ENCODE data around the gene LRRC63. TPM values are rescaled to one million over a fixed set of nuclear protein-coding genes. Genes with fewer than 3 reads are reported as not detected.
"Not testable (repeated sequence)": the region's sequence is repeated elsewhere in the genome, so short reads cannot be mapped to it uniquely, and the experiment has no call there.

Gene LRRC63
- total and polyA plus RNA-seq, 2 donors, result 1.2 TPM; not detected in 1

GRCh38 chr13:46232281-46232680 lies 20.6 kb downstream of the LRRC63 start:
- Histone ChIP-seq H3K36me3 (ENCODE audit: insufficient read depth) (no peaks in the 10 kb centered on the region), H3K4me1 (ENCODE audit: insufficient read depth) (no peaks in the 10 kb centered on the region), H3K27ac (ENCODE audit: low read depth) (no peak overlapping the region), H3K4me3 (ENCODE audit: low read depth, low read length) (no peak overlapping the region)
- WGBS, result 72% methylated on average over 3 of the region's 3 CpGs
- DNase-seq (ENCODE audit: extremely low spot score), result no peak

DNA sequence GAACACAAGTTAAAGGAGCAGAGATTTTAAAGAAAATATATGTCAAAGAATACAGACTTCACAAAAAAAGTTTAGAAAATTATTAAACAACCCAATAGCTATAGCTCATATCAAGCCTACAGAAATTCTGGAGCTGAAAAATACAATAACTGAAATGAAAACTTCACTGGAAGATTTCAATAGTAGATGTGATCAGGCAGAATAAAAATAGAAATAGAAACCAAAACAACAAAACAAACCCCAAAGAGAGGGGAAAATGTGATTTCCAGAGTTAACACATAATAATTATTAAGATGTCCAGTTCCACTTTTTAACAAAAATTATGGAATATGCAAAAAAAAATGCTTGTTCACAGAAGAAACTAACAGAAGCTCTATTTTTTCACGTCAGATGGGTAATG lies 23.6 kb downstream of the LRRC63 start:
- WGBS, result 90% methylated on average over 1 of the region's 1 CpG

GRCh38 chr13:46265292-46265691 lies 53.6 kb downstream of the LRRC63 start:
- Histone ChIP-seq H3K4me3 (ENCODE audit: low read depth, low read length) (no peak overlapping the region), H3K27ac (ENCODE audit: low read depth) (no peak overlapping the region), H3K36me3 (ENCODE audit: insufficient read depth) (no peaks in the 10 kb centered on the region), H3K4me1 (ENCODE audit: insufficient read depth) (no peaks in the 10 kb centered on the region)
- 93% methylated on average over 1 of the region's 1 CpG for WGBS
- no peak for DNase-seq (ENCODE audit: extremely low spot score)

More for the DNA sequence above, 23.6 kb downstream of the LRRC63 start:
- Histone ChIP-seq H3K27ac (ENCODE audit: low read depth) (no peak overlapping the region), H3K4me1 (ENCODE audit: insufficient read depth) (no peaks in the 10 kb centered on the region), H3K36me3 (ENCODE audit: insufficient read depth) (no peaks in the 10 kb centered on the region), H3K4me3 (ENCODE audit: low read depth, low read length) (no peak overlapping the region)
- DNase-seq (ENCODE audit: extremely low spot score), result no peak

- H3K27ac ChIP-seq (ENCODE audit: low read depth), result no peak overlapping the region
- H3K4me3 ChIP-seq (ENCODE audit: low read depth, low read length), result no peak overlapping the region
- H3K36me3 ChIP-seq (ENCODE audit: insufficient read depth), result no peaks in the 10 kb centered on the region
- no peaks in the 10 kb centered on the region for H3K4me1 ChIP-seq (ENCODE audit: insufficient read depth)
- whole genome bisulfite sequencing, result 83% methylated on average over 2 of the region's 2 CpGs
- DNase-seq (ENCODE audit: extremely low spot score), result no peak
These were observed 55.4 kb downstream of the LRRC63 start for GRCh38 chr13:46267166-46267565.

DNA sequence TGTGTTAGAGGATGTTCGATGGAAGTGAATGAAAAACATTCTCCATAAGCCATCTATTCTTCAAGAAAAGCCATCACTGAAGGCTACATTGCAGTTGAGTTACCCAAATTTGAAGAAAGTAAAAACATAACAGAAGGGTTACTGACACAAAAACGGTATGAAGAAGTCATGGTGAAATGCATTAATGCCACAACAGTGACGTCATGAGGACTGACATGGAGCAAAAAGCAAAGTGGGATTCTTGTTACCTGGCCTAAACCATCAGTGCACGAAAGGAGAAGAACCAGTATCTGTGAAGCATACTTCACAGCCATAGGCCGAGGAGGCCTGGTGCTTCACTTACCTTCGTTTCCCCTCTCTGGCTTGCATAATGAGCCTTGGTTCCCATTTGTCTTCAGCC lies 58.7 kb downstream of the LRRC63 start:
- H3K4me3 ChIP-seq (ENCODE audit: low read depth, low read length), result no peak overlapping the region
- WGBS, result 87% methylated on average over 6 of the region's 6 CpGs
- H3K4me1 ChIP-seq (ENCODE audit: insufficient read depth), result no peaks in the 10 kb centered on the region
- no peak overlapping the region for H3K27ac ChIP-seq (ENCODE audit: low read depth)
- H3K36me3 ChIP-seq (ENCODE audit: insufficient read depth), result no peaks in the 10 kb centered on the region
- no peak for DNase-seq (ENCODE audit: extremely low spot score)

- DNase-seq (ENCODE audit: extremely low spot score), result no peak
- 85% methylated on average over 3 of the region's 3 CpGs for WGBS
- no peak overlapping the region for H3K4me3 ChIP-seq (ENCODE audit: low read depth, low read length)
- H3K36me3 ChIP-seq (ENCODE audit: insufficient read depth), result no peaks in the 10 kb centered on the region
- H3K4me1 ChIP-seq (ENCODE audit: insufficient read depth), result no peaks in the 10 kb centered on the region
- H3K27ac ChIP-seq (ENCODE audit: low read depth), result no peak overlapping the region
These were observed 62.5 kb downstream of the LRRC63 start for GRCh38 chr13:46274094-46274698.

- H3K4me3 ChIP-seq (ENCODE audit: low read depth, low read length), result no peak overlapping the region
- no peaks in the 10 kb centered on the region for H3K4me1 ChIP-seq (ENCODE audit: insufficient read depth)
- no peaks in the 10 kb centered on the region for H3K36me3 ChIP-seq (ENCODE audit: insufficient read depth)
- H3K27ac ChIP-seq (ENCODE audit: low read depth), result no peak overlapping the region
- no peak for DNase-seq (ENCODE audit: extremely low spot score)
- 20% methylated on average over 4 of the region's 4 CpGs for WGBS
These were observed 66.7 kb downstream of the LRRC63 start for GRCh38 chr13:46278474-46278873.

- no peak for DNase-seq (ENCODE audit: extremely low spot score)
- H3K36me3 ChIP-seq (ENCODE audit: insufficient read depth), result no peaks in the 10 kb centered on the region
- no peak overlapping the region for H3K27ac ChIP-seq (ENCODE audit: low read depth)
- H3K4me1 ChIP-seq (ENCODE audit: insufficient read depth), result no peaks in the 10 kb centered on the region
- 70% methylated on average over 2 of the region's 2 CpGs for WGBS
- no peak overlapping the region for H3K4me3 ChIP-seq (ENCODE audit: low read depth, low read length)
These were observed 70.1 kb downstream of the LRRC63 start for GRCh38 chr13:46281779-46282178.

DNA sequence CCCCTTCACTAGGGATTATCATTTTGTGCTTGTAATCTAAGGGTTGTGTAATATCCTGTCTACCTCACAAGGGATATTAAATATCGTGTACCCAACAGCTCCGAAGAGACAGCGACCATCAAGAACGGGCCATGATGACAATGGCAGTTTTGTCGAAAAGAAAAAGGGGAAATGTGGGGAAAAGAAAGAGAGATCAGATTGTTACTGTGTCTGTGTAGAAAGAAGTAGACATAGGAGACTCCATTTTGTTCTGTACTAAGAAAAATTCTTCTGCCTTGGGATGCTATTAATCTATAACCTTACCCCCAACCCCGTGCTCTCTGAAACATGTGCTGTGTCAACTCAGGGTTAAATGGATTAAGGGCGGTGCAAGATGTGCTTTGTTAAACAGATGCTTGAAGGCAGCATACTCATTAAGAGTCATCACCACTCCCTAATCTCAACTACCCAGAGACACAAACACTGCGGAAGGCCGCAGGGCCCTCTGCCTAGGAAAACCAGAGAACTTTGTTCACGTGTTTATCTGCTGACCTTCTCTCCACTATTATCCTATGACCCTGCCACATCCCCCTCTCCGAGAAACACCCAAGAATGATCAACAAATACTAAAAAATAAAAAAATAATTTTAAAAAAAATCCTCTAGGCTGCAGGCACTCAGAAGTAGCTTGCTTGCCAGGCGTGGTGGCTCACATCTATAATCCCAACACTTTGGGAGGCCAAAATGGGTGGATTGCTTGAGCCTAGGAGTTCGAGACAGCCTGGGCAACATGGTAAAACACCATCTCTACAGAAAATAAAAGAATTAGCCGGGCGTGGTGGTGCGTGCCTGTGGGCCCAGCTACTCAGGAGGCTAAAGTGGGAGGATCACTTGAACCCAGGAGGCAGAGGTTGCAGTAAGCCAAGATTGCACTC lies 72.4 kb downstream of the LRRC63 start:
- not testable (repeated sequence) for H3K27ac ChIP-seq (ENCODE audit: low read depth); DNase-seq (ENCODE audit: extremely low spot score); H3K36me3 ChIP-seq (ENCODE audit: insufficient read depth); H3K4me3 ChIP-seq (ENCODE audit: low read depth, low read length); H3K4me1 ChIP-seq (ENCODE audit: insufficient read depth)
- WGBS, result 82% methylated on average over 16 of the region's 16 CpGs

- no peaks in the 10 kb centered on the region for H3K4me1 ChIP-seq (ENCODE audit: insufficient read depth)
- DNase-seq (ENCODE audit: extremely low spot score), result no peak
- no peak overlapping the region for H3K27ac ChIP-seq (ENCODE audit: low read depth)
- H3K4me3 ChIP-seq (ENCODE audit: low read depth, low read length), result no peak overlapping the region
- WGBS, result 68% methylated on average over 1 of the region's 1 CpG
- H3K36me3 ChIP-seq (ENCODE audit: insufficient read depth), result no peaks in the 10 kb centered on the region
These were observed 75.2 kb downstream of the LRRC63 start for GRCh38 chr13:46286972-46287371.

- H3K27ac ChIP-seq (ENCODE audit: low read depth), result no peak overlapping the region
These were observed 77.0 kb downstream of the LRRC63 start for GRCh38 chr13:46288570-46289259.

DNA sequence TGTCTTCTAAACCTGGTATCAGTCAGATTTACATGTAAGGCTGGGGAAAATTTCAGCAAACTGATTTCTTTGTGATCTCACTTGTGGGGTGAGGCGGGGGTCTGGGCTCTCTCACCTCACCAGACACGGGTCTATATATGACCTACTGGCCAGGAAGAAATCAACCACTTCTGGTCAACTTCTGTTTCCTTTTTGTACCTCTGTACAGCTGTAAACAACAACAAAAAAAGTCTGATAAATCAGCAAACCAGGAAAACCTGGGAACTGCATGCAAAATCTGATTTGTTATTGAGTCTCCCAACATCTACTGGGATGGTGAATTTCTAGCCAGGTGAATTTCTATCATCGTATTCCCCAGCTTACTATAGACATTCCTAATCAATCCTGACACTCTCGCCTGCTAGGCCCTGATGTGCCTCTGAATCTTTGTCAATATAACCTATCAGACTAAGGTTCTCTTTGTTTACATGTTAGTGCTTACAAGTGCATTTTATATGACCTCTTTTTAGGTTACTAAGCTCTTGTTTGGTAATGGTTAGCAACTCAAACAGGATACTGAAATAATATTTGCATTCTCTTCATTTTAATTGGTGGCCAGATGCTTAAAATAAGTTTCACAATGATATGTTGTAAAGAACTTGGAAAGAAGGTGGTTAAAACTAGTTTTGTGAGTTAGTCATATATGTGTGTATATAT lies 77.7 kb downstream of the LRRC63 start:
- no peak overlapping the region for H3K4me3 ChIP-seq (ENCODE audit: low read depth, low read length)
- H3K36me3 ChIP-seq (ENCODE audit: insufficient read depth), result no peaks in the 10 kb centered on the region
- H3K27ac ChIP-seq (ENCODE audit: low read depth), result no peak overlapping the region
- DNase-seq (ENCODE audit: extremely low spot score), result no peak
- WGBS, result 60% methylated on average over 4 of the region's 4 CpGs
- H3K4me1 ChIP-seq (ENCODE audit: insufficient read depth), result no peaks in the 10 kb centered on the region

More at GRCh38 chr13:46288570-46289259, 77.0 kb downstream of the LRRC63 start:
- no peak for DNase-seq (ENCODE audit: extremely low spot score)
- 91% methylated on average over 5 of the region's 5 CpGs for WGBS
- no peak overlapping the region for H3K4me3 ChIP-seq (ENCODE audit: low read depth, low read length)
- H3K4me1 ChIP-seq (ENCODE audit: insufficient read depth), result no peaks in the 10 kb centered on the region
- H3K36me3 ChIP-seq (ENCODE audit: insufficient read depth), result no peaks in the 10 kb centered on the region

- WGBS, result 93% methylated on average over 3 of the region's 3 CpGs
- no peak overlapping the region for H3K27ac ChIP-seq (ENCODE audit: low read depth)
- H3K4me3 ChIP-seq (ENCODE audit: low read depth, low read length), result no peak overlapping the region
- H3K36me3 ChIP-seq (ENCODE audit: insufficient read depth), result no peaks in the 10 kb centered on the region
- no peaks in the 10 kb centered on the region for H3K4me1 ChIP-seq (ENCODE audit: insufficient read depth)
- DNase-seq (ENCODE audit: extremely low spot score), result no peak
These were observed 78.7 kb downstream of the LRRC63 start for GRCh38 chr13:46290434-46290833.
